Stimulated activated CD4-positive, alpha-beta T cell treated with anti-CD3 and anti-CD28 coated beads, Interleukin-1b, Interleukin-23, amount 100 ng/mL, for 48 hours (primary cell): ENCODE data around the gene TMEM119.
"Not testable (repeated sequence)": the region's sequence is repeated elsewhere in the genome, so short reads cannot be mapped to it uniquely, and the experiment has no call there.

Source experiments
- DNase-seq: peaks from one replicate; pipeline ENCODE4 v3.0.0-alpha.2; 2020

The TMEM119 gene

DNA sequence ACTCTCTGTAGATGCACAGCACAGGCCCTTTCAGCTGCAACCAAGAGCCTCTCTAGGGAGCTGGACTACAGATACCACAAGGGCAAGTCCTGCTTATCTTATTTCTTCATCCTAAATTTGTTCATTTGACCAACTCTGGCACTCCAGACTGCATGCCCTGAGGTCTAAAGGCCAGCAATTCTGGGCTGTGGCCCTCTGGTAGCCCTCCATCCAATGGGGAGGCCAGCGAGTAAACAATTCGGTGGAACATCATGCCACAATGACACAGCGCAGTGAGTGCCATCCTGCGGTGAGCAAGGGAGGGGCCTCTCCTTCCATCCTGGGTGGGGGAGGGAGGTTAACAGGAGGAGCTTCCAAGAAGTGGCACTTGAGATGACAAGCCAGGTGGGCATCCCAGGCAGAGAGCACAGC, 36.5 kb upstream of the TMEM119 start:
- peak; percentile 68 for DNase-seq

GRCh38 chr12:108633534-108634248, 35.8 kb upstream of the TMEM119 start, which contains the start of gene SELPLG:
Gene SELPLG, minus strand, starts transcription at chr12:108633894. Its CDS starts 9,587 bp downstream, at chr12:108624307.
- DNase-seq = peak; percentile 88

- no peak for DNase-seq
Measured at GRCh38 chr12:108633081-108633533, 35.2 kb upstream of the TMEM119 start.

GRCh38 chr12:108631261-108631660, 33.4 kb upstream of the TMEM119 start:
- DNase-seq = not testable (repeated sequence)

DNA sequence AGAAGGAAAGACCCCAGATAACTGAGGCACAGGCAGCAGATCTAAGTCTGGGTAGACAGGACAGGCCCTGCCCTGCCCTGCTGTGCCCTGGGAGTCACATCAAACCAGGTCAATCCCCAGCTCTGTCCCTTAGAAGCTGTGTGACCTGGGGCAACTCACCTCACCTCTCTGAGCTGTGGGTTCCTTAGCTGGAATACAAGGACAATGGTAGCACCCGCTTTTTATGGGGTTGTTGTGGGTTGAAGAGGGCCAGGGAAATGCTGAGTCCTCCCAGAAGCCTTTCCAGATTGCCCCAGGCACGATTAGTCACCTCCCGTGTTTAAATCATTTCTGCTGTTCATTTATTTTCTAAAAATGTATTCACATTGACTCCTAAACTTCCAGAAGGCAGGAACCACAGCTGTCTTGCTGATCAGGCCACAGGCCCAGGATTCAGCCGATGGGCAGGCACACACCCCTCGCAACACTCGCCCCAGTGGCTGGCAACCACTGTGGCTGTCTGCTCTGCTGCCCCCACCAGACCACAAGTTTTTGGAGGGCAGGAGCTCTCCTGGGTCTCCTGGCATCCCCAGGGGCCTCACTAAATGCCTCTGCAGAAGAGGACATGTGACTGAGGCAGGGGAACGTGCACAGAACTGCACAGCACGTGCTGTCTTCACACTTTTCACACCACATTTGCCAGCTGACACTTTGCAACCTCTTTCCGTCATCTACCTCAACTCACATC, 32.8 kb upstream of the TMEM119 start:
- DNase-seq = no peak

- peak; percentile 71 for DNase-seq
Measured at GRCh38 chr12:108629824-108630476, 32.1 kb upstream of the TMEM119 start.

DNA sequence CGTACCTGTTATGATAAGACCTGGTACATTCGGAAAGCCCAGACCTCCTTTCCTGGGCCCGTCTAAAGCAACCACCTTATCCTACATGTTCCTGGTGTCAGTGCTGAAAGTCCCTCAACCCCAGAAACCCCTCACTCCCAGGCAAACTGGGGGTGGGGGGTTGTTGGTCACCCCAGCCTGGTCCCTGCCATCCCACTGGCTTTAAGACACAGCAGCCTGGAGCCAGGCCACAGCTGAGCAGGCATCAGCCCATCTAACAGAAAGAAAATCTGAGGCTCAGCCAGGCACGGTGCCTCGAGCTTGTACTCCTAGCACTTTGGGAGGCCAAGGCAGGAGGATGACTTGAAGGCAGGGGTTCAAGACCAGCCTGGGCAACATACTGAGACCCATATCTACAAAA, 31.3 kb upstream of the TMEM119 start:
- DNase-seq = no peak

DNA sequence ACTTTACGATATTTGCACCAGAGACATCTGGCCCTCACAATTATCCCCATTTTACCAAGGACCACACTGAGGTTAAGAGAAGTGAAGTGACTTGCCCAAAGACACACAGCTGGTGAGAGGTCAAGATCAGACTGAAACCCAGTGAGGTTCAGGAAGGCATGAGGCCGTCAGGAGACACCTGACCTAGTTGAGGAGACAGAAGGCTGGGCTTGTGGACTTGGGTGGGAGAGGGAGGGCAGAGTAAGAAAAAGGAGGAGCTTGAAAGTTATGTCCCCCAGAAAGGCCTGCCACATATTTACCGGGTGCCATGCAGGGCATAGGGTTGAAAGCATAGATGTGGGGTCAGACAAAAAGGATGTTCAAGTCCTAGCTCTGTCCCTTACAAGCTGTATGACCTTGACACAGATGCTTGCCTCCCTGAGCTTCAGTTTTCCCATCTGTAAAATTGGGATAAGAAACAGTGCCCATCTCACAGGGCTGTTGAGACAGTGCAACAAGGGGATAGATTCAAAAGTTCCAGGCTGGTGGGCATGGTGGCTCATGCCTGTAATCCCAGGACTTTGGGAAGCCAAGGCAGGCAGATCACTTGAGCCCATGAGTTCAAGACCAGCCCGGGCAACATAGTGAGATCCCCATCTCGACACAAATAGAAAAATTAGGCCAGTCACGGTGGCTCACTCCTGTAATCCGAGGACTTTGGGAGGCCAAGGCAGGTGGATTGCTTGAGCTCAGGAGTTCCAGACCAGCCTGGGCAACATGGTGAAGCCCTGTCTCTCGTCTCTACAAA, 29.4 kb upstream of the TMEM119 start:
- DNase-seq = no peak

- DNase-seq = no peak
Measured at GRCh38 chr12:108625228-108625627, 27.3 kb upstream of the TMEM119 start.

DNA sequence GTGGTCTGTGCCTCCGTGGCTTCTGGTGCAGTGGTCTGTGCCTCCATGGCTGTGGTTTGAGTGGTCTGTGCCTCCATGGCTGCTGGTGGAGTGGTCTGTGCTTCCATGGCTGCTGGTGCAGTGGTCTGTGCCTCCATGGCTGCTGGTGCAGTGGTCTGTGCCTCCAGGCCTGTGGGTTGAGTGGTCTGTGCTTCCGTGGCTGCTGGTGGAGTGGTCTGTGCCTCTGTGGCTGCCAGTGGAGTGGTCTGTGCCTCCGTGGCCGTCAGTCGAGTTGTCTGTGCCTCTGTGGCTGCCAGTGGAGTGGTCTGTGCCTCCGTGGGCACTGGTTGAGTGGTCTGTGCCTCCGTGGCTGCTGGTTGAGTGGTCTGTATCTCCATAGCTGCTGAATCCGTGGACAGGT, 25.7 kb upstream of the TMEM119 start:
- DNase-seq = no peak

DNA sequence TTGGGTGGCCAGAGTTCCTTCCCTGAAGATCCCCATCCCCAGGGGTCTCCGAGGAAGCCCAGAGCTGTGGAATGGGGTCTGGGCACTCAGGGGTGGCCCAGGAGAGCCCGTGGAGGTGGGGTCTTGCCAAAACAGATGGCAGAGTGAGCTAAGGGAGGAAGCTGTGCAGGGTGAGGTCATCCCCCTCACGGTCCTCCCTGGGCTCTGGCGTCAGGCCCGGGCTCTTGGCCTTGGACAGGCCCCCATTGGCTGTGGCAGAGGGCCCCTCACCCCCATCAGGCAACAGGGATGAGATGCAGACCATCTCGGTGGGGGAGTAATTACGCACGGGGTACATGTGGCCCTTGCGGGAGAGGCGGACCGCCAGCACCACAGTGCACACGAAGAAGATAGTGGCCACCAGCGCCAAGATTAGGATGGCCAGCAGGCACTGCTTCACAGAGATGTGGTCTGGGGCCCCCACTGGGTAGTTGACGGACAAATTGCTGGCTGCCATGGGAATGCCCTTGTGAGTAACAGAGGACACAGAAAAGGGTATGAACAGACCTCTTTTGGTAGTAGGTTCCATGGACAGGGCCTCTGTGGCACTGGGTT, 25.1 kb upstream of the TMEM119 start:
- no peak for DNase-seq

GRCh38 chr12:108622421-108622820, 24.5 kb upstream of the TMEM119 start:
- no peak for DNase-seq

DNA sequence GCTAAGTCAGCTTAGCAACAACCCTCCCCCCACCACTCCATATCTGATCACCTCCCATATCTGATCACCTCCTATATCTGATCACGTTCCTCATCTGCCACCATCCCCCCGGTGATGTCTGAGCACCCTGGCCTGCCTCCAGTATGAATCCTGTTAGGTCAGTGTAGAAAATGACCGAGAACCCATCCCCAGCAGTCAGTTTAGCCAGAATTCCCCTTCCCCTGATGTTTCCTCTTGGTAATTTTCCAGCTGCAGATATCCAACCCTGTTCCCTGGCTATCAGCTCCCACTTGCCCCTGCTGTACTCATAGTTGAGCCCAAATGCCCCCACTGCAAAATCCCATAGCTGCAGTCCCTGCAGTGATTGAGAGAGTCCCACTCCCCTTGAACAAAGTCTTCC, 23.3 kb upstream of the TMEM119 start:
- no peak for DNase-seq

DNA sequence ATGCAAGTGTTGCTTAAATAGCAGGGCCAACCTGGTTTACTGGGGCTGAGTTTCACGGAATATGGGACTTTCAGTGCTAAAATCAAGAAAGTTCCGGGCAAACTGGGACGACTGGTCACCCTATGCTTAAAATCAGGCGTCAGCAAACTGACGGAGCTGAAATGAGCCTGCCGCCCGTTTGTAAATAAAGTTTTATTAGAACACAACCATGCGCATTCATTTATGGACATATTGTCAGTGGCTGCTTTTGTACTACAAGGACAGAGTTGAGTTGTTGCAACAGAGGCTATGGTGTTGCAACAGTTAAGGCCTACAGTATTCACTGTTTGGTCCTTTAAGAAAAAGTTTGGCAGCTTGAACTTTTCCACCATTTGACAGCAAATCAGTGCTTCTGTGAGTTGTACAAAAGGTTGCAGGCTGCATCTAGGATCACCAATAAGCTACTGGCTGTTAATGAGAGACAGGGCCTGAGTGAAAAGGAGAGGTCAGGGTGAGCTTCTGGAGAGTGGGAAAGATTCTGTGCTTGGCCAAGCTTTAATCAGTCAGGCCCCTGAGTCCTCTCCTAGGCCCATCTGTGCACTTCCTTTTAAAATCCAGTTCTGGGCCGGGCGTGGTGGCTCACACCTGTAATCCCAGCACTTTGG, 22.5 kb upstream of the TMEM119 start:
- no peak for DNase-seq

DNA sequence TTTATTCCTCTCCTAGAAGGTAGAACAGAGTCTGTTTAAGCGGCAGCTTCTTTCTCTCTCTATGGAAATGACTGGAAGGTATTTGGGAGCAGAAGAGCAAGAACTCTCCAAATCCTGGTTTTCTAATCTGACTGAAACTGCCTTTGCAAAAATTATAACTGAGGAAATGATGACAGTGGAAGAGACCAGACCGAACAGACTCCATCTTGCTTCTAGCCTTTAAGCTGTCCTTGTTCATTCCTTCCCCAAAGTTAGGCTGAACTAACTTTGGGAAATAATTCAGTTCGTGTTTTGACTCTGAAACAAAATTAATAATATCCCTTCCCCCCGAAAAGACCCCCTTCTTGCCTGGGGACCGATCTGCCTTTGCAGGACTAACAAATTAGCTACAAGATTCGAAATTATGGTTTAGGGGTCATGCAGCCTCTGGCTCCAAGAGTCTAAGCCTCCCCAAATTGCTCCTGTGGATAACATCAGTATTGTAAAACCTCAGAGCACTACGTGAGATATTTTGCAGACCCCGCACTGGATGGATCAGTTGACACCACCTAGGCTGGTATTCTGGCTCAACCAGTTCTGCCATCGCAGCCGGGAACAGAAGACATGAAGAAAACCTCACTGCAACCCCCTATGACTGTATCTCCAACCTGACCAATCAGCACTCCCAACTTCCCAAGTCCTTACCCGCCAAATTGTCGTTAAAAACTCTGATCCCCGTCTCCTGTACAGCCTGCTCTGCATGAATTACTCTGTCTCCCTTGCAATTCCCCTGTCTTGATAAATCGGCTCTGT, 21.7 kb upstream of the TMEM119 start:
- no peak for DNase-seq

- not testable (repeated sequence) for DNase-seq
Measured at GRCh38 chr12:108618953-108619274, 21.0 kb upstream of the TMEM119 start.

DNA sequence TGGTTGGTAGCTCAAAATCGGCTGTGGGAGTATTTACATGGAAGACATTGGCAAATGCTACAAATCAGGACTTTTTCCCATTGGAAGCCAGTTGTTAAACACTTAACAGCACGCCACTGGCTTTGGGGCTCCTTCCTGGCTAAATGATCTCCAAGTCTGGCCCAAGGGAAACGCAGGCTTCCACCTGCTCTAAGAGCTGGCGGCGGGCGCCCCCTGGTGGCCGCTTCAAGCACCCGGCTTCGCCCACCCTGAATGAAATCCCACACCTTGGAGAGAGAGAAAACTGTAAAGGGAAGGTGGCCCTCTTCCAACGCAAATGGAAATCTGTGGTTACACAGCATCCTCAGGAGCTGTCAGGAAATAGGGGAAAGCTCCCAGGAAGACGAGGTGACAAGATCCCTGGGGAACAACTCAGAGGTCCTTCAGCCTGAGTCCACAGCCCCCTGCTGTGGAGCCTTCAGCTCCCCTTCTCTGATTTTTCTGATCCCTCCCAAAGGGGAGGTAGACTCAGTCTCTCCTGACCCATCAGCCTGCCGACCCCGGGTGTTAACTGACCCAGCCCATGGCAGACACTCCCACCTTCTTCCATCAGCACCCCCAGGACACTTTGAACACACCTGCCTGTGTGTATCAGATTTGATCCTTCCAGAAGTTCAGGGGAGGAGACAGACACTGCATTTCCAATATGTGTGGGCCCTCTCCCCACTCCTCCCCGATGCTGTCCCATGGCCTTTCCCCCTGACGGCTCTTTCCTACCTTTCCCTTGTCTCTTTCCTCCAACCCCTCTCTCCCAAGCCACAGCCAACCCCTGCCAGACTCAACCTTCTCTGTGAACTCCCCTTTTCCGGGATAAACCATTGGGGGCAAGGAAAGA, 20.4 kb upstream of the TMEM119 start:
- DNase-seq = peak; percentile 73

DNA sequence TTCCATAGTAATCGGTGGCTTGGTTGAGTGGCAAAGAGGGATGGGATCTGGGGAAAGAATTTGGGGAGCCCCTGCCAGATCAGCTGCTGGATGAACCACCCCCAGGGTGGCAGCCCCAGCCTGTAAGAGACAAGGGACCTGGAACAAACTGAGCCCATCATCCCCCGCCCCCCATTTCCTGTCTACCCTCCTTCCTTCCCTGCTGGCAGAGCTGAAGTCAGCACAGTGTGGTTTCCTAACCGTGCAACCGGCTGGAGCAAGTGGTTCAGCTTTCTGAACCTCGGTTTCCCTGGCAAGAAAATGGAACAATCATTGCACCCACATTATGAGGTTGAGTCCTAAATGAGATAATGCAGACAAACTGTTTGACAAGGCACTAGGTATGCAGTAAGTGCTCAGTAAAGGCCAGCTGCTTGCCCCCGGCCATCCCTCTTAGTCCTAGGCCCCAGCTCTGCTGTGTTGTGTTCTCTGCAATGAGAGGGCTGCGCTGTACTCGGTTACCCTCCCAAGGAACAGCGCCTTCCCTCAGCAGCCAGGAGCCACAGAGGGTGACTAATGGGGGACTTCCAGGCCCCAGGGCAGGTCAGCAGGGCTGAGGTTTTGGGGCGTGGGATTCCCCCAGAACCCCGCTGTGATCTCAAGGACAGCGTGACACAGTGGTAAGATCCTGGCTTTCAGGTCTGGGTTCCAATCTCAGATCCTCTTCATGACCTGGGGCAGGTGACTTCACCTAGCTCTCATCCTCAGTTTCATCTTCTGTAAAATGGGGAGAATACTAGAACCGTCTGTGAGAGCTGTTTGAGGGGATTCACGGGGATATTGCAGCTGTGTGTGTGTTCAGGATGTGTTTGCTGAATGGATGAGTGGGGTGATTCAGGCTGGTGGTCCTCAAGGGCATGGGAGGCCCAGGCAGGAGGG, 19.3 kb upstream of the TMEM119 start:
- DNase-seq = peak; percentile 87

GRCh38 chr12:108616359-108616758, 18.5 kb upstream of the TMEM119 start:
- no peak for DNase-seq
